ENCODE results near the gene SLC66A1.
A peak's percentile ranks its signal among the peaks of the same experiment; 100 is the strongest.

The SLC66A1 gene

GRCh38 chr1:19365721-19366120 lies 53.6 kb downstream of the SLC66A1 start:
- FAIRE-seq = peak; percentile 62

GRCh38 chr1:19366599-19367536 lies 54.7 kb downstream of the SLC66A1 start:
- no peak for FAIRE-seq

- no peak for FAIRE-seq
Measured at GRCh38 chr1:19367584-19368041, 55.5 kb downstream of the SLC66A1 start.

GRCh38 chr1:19368050-19368449 lies 55.9 kb downstream of the SLC66A1 start:
- no peak for FAIRE-seq

DNA sequence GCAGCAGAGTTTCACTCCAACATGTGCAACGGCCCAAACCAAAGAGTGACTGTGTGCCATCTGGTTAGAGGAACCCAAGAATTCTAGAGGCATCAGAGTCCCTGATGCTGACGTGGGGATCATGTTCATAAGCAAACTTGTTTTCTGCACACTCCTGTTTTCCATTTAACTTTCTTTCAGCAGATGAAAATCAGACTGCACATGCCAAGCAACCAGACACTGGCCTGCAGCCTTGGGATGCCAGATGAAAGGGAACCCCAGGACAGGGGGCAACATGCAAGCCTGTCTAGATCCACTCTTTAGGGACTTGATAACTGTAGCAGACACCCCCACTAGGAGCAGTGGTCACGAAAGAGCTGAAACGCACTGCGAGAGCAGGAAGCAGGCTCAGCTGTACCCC lies 56.8 kb downstream of the SLC66A1 start:
- FAIRE-seq = no peak

- FAIRE-seq = no peak
Measured at GRCh38 chr1:19369396-19370090, 57.4 kb downstream of the SLC66A1 start.

DNA sequence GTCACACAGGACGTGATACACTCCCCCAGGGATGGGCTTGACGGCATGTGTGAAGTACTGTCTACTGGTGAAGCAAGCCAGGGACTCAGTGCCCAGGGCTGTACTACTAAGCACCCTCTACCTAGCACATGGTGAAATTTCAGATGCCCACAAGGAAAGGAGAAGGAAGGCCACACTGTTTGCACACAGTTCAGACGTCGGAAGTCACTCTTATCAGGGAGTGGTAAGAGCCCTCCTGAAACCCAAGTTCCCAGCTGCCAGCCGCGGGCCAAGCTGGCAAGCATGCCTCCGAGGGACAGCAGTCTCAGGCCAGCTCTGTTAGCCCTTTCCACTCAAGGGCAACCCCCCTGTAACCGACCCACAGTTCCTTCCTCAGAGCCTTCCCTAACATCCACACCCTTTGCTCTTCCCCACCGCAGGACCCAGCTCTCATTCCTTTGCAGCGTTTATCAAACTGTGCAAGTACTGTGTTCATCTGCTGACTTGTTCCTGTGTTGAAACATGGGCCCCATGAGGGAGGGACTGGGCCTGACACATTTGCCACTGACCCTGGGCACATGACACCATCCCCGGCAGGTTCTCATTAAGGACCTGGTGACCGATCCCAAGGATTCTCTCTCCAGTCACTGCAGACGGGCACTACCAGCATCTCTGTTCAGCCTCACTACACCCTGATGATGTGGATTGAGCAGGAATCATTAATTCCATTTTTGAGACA lies 58.5 kb downstream of the SLC66A1 start:
- no peak for FAIRE-seq

DNA sequence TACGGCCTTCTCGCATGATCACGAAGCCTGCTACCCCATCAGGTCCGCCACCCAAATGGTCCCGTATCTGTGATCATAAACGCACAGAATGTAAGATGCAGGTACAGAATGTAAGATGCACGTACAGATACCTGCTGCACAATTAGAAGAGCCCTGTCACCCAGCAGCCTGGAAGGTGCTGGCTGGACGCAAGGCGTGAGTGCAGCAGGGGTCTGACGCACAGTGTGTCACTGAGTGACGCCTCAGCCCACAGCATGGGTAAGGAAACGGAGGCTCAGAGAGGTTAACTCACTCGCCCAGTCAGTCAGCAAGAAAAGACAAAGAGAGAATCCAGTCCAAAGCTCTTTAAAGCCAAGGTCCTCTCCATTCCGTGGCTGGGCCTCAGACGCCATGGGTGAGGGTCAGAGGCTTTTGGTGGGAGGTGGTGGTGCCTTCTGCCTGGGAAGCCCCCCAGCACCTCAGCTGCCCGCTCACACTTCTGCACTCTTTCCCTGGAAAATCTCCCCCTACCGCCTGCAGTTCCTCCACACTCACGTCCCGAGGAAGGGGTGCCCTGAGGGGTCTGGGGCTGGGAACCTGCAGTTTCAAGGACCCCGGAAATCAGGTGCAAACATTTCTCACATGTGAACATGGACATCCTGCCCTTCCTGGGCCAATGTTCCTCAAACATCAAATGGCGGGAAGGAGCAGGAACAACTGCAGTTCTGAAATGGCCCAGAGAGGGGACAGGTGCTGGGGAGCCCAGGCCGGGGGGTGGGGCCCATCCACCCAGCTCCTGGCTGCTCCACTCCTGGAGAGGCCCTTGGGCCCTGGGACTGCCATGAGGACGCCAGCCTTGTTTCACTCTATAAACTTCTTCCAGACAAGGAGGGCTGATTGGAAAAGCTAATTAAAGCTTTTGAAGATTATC lies 59.4 kb downstream of the SLC66A1 start:
- FAIRE-seq = no peak

DNA sequence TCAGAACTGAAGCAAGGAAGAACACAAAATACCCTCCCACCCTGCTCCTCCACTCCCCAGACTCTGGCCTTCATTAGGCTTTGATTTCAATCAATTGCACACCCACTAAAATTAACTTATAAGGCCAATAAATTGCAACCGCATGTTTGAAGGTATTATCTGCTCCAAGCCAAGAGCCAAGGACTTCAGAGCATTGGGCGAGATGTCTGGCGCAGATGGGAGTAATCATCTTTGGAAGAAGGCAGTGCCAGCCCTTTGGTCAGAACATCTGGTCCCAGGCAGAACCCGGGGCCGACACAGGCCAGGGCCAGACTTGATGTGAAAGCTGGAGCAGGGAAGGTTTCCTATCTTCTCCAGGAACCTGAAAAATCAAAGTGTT lies 60.0 kb downstream of the SLC66A1 start:
- FAIRE-seq = no peak

DNA sequence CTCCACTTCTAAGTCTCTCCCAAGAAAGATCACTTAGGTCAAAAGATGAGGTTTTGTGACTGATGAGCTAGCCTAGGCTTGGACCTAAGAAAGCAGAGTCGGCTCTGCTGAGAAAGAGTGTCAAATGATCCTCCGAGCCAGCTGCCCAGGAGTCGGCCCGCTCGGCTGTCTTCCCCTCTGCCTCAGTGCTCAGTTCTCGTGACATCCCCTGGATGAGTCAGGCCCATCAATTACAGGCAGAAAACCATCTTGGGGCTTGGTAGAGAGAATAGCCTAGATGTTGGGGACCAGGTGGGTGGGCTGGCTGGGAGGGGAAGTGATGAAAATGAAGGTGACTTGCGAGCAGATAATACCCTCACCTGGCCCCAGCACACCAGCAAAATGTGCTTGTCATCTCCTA lies 60.5 kb downstream of the SLC66A1 start:
- no peak for FAIRE-seq

DNA sequence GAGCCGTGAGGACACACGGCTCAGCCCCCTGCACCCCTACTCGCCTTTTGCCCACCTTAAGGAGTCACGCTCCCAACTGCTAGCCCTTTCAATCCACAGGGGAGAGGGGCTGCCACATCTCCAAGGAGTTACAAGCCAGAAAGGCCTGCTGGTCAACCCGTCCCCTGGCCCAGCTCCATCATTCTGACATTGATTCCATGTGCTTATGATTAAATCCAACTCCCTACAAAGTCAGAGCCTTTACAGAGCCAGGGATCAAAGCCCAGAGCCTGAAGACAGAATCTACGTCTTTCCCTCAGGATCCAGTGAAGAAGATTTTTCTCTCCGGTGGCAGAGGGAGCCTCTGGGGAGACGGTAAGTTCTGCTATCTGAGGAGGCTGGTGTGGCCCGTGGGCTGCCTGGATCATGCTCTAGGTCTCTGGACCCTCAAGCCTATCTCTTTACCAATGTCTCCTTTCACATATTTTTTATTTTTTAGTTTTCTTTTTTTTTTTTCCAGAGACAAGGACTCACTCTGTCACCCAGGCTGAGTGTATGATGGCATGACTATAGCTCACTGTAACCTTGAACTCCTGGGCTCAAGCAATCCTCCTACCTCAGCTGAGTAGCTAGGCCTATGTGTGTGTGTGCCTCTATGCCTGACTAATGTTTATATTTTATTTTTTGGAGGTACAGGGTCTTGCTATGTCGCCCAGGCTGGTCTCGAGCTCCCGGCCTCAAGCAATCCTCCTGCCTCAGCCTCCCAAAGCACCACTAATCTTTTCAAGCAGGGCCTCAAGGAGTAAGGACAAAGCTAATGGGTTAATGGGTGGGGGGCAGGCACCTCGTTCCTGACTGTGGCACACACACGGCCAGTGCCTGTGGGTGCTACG lies 61.3 kb downstream of the SLC66A1 start:
- FAIRE-seq = no peak

- FAIRE-seq = no peak
Measured at GRCh38 chr1:19374083-19374801, 62.1 kb downstream of the SLC66A1 start.

DNA sequence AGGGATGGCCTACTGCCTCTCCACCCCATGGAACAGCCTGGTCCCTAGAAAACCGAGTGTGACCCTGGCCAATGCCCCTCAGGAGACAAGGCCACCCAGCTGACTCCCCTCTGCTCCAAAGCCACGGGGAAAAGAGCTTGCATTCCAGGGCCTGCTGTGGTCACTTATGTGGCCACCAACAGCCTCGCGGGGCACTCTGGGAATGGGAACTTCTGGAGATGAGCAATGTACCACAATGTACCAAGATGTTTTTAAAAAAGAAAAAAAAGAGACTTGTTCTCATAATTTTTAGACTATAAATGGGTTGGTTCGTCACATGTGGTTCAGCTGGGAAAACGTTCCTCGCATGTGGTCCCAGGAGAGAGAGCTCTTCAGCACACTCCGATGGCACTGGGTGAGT lies 62.8 kb downstream of the SLC66A1 start:
- no peak for FAIRE-seq

GRCh38 chr1:19375631-19376400 lies 63.7 kb downstream of the SLC66A1 start:
- no peak for FAIRE-seq

- no peak for FAIRE-seq
Measured at GRCh38 chr1:19376428-19377372, 64.6 kb downstream of the SLC66A1 start.

- no peak for FAIRE-seq
Measured at GRCh38 chr1:19377812-19378718, 65.9 kb downstream of the SLC66A1 start.
